Right atrium auricular region (tissue), 2 donors: Measurements from ENCODE around the gene C1orf167. TPM values are rescaled to one million over a fixed set of nuclear protein-coding genes. Genes with fewer than 3 reads are reported as not detected.

Source experiments
- DNase-seq: peaks from one replicate; pipeline ENCODE4 v3.0.0-alpha.2; 2019; ENCODE audit warnings: low spot score
- H3K27ac ChIP-seq, 2 donors: fragments of 200-600 bp; sonication (generic); 1 replicate in 1 of 2; 2 replicates in 1 of 2; pipeline ENCODE4 v1.5.1; 2016 to 2019
- H3K27me3 ChIP-seq, 2 donors: fragments of 200-600 bp; sonication (generic); one replicate each; pipeline versions ENCODE4 v1.5.1 to v1.6.0; 2017 to 2019
- H3K36me3 ChIP-seq: fragments of 200-600 bp; sonication (generic); one replicate; pipeline ENCODE4 v1.5.1; 2016
- H3K4me1 ChIP-seq, 2 donors: fragments of 200-600 bp; sonication (generic); one replicate each; pipeline versions ENCODE4 v1.5.1 to v1.6.0; 2017 to 2019
- H3K4me3 ChIP-seq, 2 donors: fragments of 200-600 bp; sonication (generic); 1 replicate in 1 of 2; 2 replicates in 1 of 2; pipeline ENCODE4 v1.5.1; 2017 to 2019; ENCODE audit warnings: mild to moderate bottlenecking in 1 of 2, moderate library complexity in 1 of 2
- H3K9me3 ChIP-seq, 2 donors: fragments of 200-600 bp; sonication (generic); one replicate each; pipeline ENCODE4 v1.5.1; 2019
- CTCF ChIP-seq, 2 donors: fragments of 200-600 bp; sonication (generic); IDR thresholded peaks; one replicate each; pipeline ENCODE4 v1.5.1; 2019; ENCODE audit warnings: antibody characterized with exemption in 2 of 2
- total RNA-seq, 2 donors: library from RNA; depleted of rRNA; stranded (reverse); fragments of >200 nt; gene quantifications; one replicate each; pipeline ENCODE4 v1.1.0, GENCODE V29; 2016

The C1orf167 gene
- total RNA-seq, 2 donors from 2014 or later, result 0.85 to 1.7 TPM

GRCh38 chr1:11733306-11733705, 28.7 kb upstream of the C1orf167 start:
- no peak for DNase-seq
- TF ChIP-seq CTCF (IDR thresholded peaks at IDR 0.05), result no peak
- Histone ChIP-seq H3K9me3 (no peaks in the 10 kb centered on the region), H3K27me3 (no peaks in the 10 kb centered on the region), H3K36me3 (no peaks in the 10 kb centered on the region), H3K4me1 (peaks cover 0 to 55% of the 10 kb centered on the region in 2 donors), H3K4me3 (no peak overlapping the region), H3K27ac (no peak overlapping the region)

- peak overlapping the region in 1 of 2 donors; percentile 90 for H3K4me3 ChIP-seq
- H3K9me3 ChIP-seq, result no peaks in the 10 kb centered on the region
- no peak for TF ChIP-seq CTCF (IDR thresholded peaks at IDR 0.05)
- H3K36me3 ChIP-seq, result no peaks in the 10 kb centered on the region
- no peaks in the 10 kb centered on the region for H3K27me3 ChIP-seq
- no peak for DNase-seq
- H3K4me1 ChIP-seq, result peaks cover 0 to 42% of the 10 kb centered on the region in 2 donors
- peak overlapping the region; percentile 85 to 86 for H3K27ac ChIP-seq
These were observed 26.5 kb upstream of the C1orf167 start for GRCh38 chr1:11735531-11735853.

GRCh38 chr1:11735854-11736745, 25.9 kb upstream of the C1orf167 start, which contains the start of gene AGTRAP:
TSS of gene AGTRAP (plus strand) at chr1:11736136. CDS start at chr1:11736209, 73 bp downstream.
- TF ChIP-seq CTCF (IDR thresholded peaks at IDR 0.05), result no peak
- peak within 1 kb of the TSS; percentile 85 to 86 for H3K27ac ChIP-seq
- no peaks in the 10 kb centered on the region for H3K9me3 ChIP-seq
- DNase-seq, result peak; percentile 99
- H3K27me3 ChIP-seq, result no peaks in the 10 kb centered on the region
- H3K4me3 ChIP-seq, result peak within 1 kb of the TSS; percentile 63 to 90
- H3K4me1 ChIP-seq, result peaks cover 0 to 36% of the 10 kb centered on the region in 2 donors
- H3K36me3 ChIP-seq, result no peaks in the 10 kb centered on the region

GRCh38 chr1:11736746-11737639, 25.0 kb upstream of the C1orf167 start:
- Histone ChIP-seq H3K36me3 (no peaks in the 10 kb centered on the region), H3K27me3 (no peaks in the 10 kb centered on the region), H3K4me3 (peak overlapping the region; percentile 63 to 90), H3K9me3 (no peaks in the 10 kb centered on the region), H3K27ac (peak overlapping the region; percentile 85 to 86), H3K4me1 (peaks cover 0 to 27% of the 10 kb centered on the region in 2 donors)
- TF ChIP-seq CTCF (IDR thresholded peaks at IDR 0.05), result no peak
- peak; percentile 84 for DNase-seq

- no peaks in the 10 kb centered on the region for H3K36me3 ChIP-seq
- peak overlapping the region in 1 of 2 donors; percentile 86 for H3K27ac ChIP-seq
- H3K9me3 ChIP-seq, result no peaks in the 10 kb centered on the region
- no peak overlapping the region for H3K4me3 ChIP-seq
- peaks cover 0 to 19% of the 10 kb centered on the region in 2 donors for H3K4me1 ChIP-seq
- no peak for DNase-seq
- no peaks in the 10 kb centered on the region for H3K27me3 ChIP-seq
- no peak for TF ChIP-seq CTCF (IDR thresholded peaks at IDR 0.05)
These were observed 23.9 kb upstream of the C1orf167 start for GRCh38 chr1:11738096-11738495.
